ENCODE data around the gene SSBP2.

The SSBP2 gene

GRCh38 chr5:81577091-81577490 is 173.8 kb downstream of the SSBP2 start:
- no peak for DNase-seq

GRCh38 chr5:81575924-81576323 is 175.0 kb downstream of the SSBP2 start:
- DNase-seq: no peak

- DNase-seq: no peak
Measured at GRCh38 chr5:81572201-81572600, 178.7 kb downstream of the SSBP2 start.

- DNase-seq: no peak
Measured at GRCh38 chr5:81558188-81558587, 192.7 kb downstream of the SSBP2 start.

- no peak for DNase-seq
Measured at GRCh38 chr5:81556809-81557208, 194.1 kb downstream of the SSBP2 start.

- DNase-seq: no peak
Measured at GRCh38 chr5:81555865-81556264, 195.0 kb downstream of the SSBP2 start.

- no peak for DNase-seq
Measured at GRCh38 chr5:81554647-81555046, 196.2 kb downstream of the SSBP2 start.

GRCh38 chr5:81553567-81554212 is 197.2 kb downstream of the SSBP2 start:
- DNase-seq: peak in 1 of 5 experiments; percentile 21

GRCh38 chr5:81552852-81553566 is 197.9 kb downstream of the SSBP2 start:
- DNase-seq: no peak

- no peak for DNase-seq
Measured at GRCh38 chr5:81549123-81549522, 201.8 kb downstream of the SSBP2 start.

GRCh38 chr5:81547001-81547400 is 203.9 kb downstream of the SSBP2 start:
- no peak for DNase-seq

GRCh38 chr5:81545911-81546310 is 205.0 kb downstream of the SSBP2 start:
- no peak for DNase-seq

- DNase-seq: no peak
Measured at GRCh38 chr5:81544351-81545018, 206.4 kb downstream of the SSBP2 start.

- DNase-seq: no peak
Measured at GRCh38 chr5:81542242-81542641, 208.7 kb downstream of the SSBP2 start.

GRCh38 chr5:81537905-81538547 is 212.9 kb downstream of the SSBP2 start:
- peak in 1 of 5 experiments; percentile 90 for DNase-seq

- no peak for DNase-seq
Measured at GRCh38 chr5:81534441-81534840, 216.5 kb downstream of the SSBP2 start.

- DNase-seq: no peak
Measured at GRCh38 chr5:81533629-81534405, 217.1 kb downstream of the SSBP2 start.

- DNase-seq: no peak
Measured at GRCh38 chr5:81530919-81531318, 220.0 kb downstream of the SSBP2 start.

- DNase-seq: no peak
Measured at GRCh38 chr5:81525690-81526089, 225.2 kb downstream of the SSBP2 start.

- no peak for DNase-seq
Measured at GRCh38 chr5:81524015-81524414, 226.9 kb downstream of the SSBP2 start.

GRCh38 chr5:81522571-81522970 is 228.3 kb downstream of the SSBP2 start:
- no peak for DNase-seq

- no peak for DNase-seq
Measured at GRCh38 chr5:81520769-81521168, 230.1 kb downstream of the SSBP2 start.
